Hepatocyte (in vitro differentiated cells): Measurements from ENCODE around the gene EYS. TPM values are rescaled to one million over a fixed set of nuclear protein-coding genes. Genes with fewer than 3 reads are reported as not detected.
"Not testable (repeated sequence)": the region's sequence is repeated elsewhere in the genome, so short reads cannot be mapped to it uniquely, and the experiment has no call there.

Source experiments
- DNase-seq: peaks from one replicate; pipeline ENCODE4 v3.0.0-alpha.2; 2016; ENCODE audit warnings: low spot score
- H2AFZ ChIP-seq: fragments of 200-600 bp; sonication (generic); 2 replicates; pipeline ENCODE4 v1.6.0; 2016; ENCODE audit warnings: antibody characterized with exemption, mild to moderate bottlenecking
- H3K27ac ChIP-seq: fragments of 200-600 bp; sonication (generic); 2 replicates; pipeline ENCODE4 v1.5.1; 2016; ENCODE audit warnings: mild to moderate bottlenecking
- H3K27me3 ChIP-seq: fragments of 200-600 bp; sonication (generic); 2 replicates; pipeline ENCODE4 v1.6.1; 2016
- H3K36me3 ChIP-seq: fragments of 200-600 bp; sonication (generic); replicated peaks from 2 replicates; pipeline ENCODE4 v1.5.1; 2016; ENCODE audit warnings: low read depth; ENCODE audit not compliant: insufficient read depth
- H3K4me1 ChIP-seq: fragments of 200-600 bp; sonication (generic); 2 replicates; pipeline ENCODE4 v1.5.1; 2016; ENCODE audit warnings: mild to moderate bottlenecking, moderate library complexity; ENCODE audit not compliant: insufficient read depth
- H3K4me2 ChIP-seq: fragments of 200-600 bp; sonication (generic); 2 replicates; pipeline ENCODE4 v1.6.0; 2016
- H3K4me3 ChIP-seq: fragments of 200-600 bp; sonication (generic); 2 replicates; pipeline ENCODE4 v1.5.1; 2016; ENCODE audit warnings: mild to moderate bottlenecking
- H3K79me2 ChIP-seq: fragments of 200-600 bp; sonication (generic); 2 replicates; pipeline ENCODE4 v1.6.0; 2017; ENCODE audit warnings: mild to moderate bottlenecking
- H3K9me2 ChIP-seq: fragments of 200-600 bp; sonication (generic); replicated peaks from 2 replicates; pipeline ENCODE4 v1.6.0; 2017; ENCODE audit warnings: mild to moderate bottlenecking; ENCODE audit not compliant: insufficient read depth
- H3K9me3 ChIP-seq: fragments of 200-600 bp; sonication (generic); 2 replicates; pipeline ENCODE4 v1.5.1; 2016; ENCODE audit warnings: low read depth, mild to moderate bottlenecking
- H4K20me1 ChIP-seq: fragments of 200-600 bp; sonication (generic); 2 replicates; pipeline ENCODE4 v1.6.0; 2016; ENCODE audit warnings: mild to moderate bottlenecking; ENCODE audit not compliant: insufficient read depth, poor library complexity, severe bottlenecking
- EZH2 ChIP-seq: fragments of 200-600 bp; sonication (generic); IDR thresholded peaks from 2 replicates; pipeline ENCODE4 v1.6.1; 2016; ENCODE audit warnings: antibody characterized with exemption, mild to moderate bottlenecking, borderline replicate concordance
- EZH2phosphoT487 ChIP-seq: fragments of 200-600 bp; sonication (generic); IDR thresholded peaks from one replicate; pipeline ENCODE4 v1.6.1; 2018; ENCODE audit warnings: antibody characterized with exemption, mild to moderate bottlenecking, low read depth, moderate library complexity; ENCODE audit not compliant: unreplicated experiment, severe bottlenecking
- WGBS: methylation state at CpG from one replicate; pipeline ENCODE4 v1.1.6; 2016; ENCODE audit warnings: low lambda C conversion rate; ENCODE audit errors: missing lambda C conversion rate; 5-methylcytosine and 5-hydroxymethylcytosine counted together
- polyA plus RNA-seq: library from polyadenylated mRNA; unstranded; fragments of >200 nt; fragmentation: Nextera tagmentation; extraction: Ambion mirVana; gene quantifications from 2 replicates; pipeline ENCODE4 v1.2.1, GENCODE V29; 2016
- total RNA-seq: library from RNA; depleted of rRNA; stranded (reverse); fragments of >200 nt; gene quantifications from 2 replicates; pipeline ENCODE4 v1.2.3, GENCODE V29; 2014
- TF ChIP-seq, protein P1 (sequence below): fragments of 200-600 bp; sonication (generic); IDR thresholded peaks from 2 replicates; pipeline ENCODE4 v1.5.1; 2016; ENCODE audit warnings: antibody characterized with exemption, mild to moderate bottlenecking; ENCODE audit not compliant: poor library complexity

Gene EYS
- total and polyA plus RNA-seq, 2 experiments from 2014 or later = 0.57 to 0.68 TPM

DNA sequence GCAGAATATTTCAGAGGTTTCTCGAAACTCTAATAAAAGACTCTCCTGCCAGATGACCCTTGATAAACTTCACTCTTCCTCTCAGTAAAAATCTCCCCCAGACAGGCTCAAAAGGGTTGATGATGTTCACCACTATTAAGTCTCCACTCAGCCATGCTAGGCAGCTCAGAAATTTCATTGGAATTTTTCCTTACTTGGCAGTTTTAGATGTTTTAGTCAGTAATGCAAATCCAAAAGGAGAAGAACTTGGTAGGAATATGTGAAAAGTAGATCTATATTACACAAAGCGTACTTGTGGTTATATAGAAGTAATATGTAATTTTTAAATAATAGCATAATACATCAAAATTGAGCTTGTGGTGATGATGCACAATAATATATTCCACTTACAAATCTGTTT lies 1738.4 kb downstream of the EYS start:
- TF ChIP-seq, protein P1, sequence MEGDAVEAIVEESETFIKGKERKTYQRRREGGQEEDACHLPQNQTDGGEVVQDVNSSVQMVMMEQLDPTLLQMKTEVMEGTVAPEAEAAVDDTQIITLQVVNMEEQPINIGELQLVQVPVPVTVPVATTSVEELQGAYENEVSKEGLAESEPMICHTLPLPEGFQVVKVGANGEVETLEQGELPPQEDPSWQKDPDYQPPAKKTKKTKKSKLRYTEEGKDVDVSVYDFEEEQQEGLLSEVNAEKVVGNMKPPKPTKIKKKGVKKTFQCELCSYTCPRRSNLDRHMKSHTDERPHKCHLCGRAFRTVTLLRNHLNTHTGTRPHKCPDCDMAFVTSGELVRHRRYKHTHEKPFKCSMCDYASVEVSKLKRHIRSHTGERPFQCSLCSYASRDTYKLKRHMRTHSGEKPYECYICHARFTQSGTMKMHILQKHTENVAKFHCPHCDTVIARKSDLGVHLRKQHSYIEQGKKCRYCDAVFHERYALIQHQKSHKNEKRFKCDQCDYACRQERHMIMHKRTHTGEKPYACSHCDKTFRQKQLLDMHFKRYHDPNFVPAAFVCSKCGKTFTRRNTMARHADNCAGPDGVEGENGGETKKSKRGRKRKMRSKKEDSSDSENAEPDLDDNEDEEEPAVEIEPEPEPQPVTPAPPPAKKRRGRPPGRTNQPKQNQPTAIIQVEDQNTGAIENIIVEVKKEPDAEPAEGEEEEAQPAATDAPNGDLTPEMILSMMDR = no peak
- TF ChIP-seq EZH2phosphoT487 (no peak), EZH2 (no peak)
- no peak overlapping the region for H3K27ac ChIP-seq
- H3K4me3 ChIP-seq = no peak overlapping the region
- WGBS = 72% methylated on average over 2 of the region's 2 CpGs
- H3K4me1 ChIP-seq = no peaks in the 10 kb centered on the region
- H3K79me2 ChIP-seq = no peaks in the 10 kb centered on the region
- H3K9me2 ChIP-seq = no peaks in the 10 kb centered on the region
- no peaks in the 10 kb centered on the region for H3K9me3 ChIP-seq
- H3K36me3 ChIP-seq = no peaks in the 10 kb centered on the region
- H3K27me3 ChIP-seq = no peaks in the 10 kb centered on the region
- H3K4me2 ChIP-seq = no peak overlapping the region
- no peaks in the 10 kb centered on the region for H4K20me1 ChIP-seq
- no peak for DNase-seq
- H2AFZ ChIP-seq = no peak overlapping the region

DNA sequence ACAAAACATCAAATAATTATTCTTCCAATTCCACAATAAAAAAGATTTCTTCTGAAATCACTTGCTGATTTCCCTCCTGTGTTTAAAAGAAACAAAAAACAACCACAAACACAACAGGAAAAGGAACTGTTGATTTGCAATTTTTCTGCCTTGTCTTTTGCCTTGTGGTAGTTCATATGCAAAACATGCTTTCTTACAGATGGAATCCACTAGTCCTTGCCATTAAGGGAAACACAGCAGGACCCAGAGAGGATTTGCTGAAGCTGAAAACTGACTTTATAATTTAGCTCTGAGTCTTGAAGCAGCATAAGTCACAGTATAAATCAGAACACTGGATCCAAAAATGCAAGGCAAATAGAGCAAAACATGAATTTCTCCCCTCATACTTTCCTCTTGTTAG lies 1742.7 kb downstream of the EYS start:
- H3K4me2 ChIP-seq = no peak overlapping the region
- H2AFZ ChIP-seq = no peak overlapping the region
- no peak for DNase-seq

DNA sequence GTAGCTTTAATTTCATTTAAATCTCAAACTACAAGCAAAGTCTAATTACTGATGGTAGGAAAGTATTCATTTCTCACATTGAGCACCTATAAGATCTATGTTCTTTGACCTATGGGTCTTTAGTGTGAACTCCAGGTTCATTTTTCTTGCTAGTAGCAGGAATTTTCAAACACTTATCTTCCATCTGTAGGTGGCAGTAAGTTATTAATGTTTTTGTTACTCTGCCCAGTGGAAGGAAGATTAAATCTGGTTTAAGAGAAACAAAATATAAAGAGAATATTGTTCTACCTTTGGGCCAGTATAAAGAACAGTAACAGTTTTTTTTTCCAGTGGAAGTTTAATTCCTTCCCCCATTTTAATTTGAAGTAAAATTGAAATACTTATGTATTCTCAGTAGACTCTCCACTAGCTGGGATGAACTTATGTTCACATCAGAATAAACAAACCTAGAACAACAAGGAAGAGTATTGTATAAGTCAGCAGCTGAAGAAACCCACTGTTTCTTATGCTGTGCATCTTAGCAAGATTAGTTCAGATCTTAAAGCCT lies 1743.2 kb downstream of the EYS start:
- Histone ChIP-seq H4K20me1 (no peaks in the 10 kb centered on the region), H3K4me2 (no peak overlapping the region), H3K4me1 (no peaks in the 10 kb centered on the region), H3K79me2 (no peaks in the 10 kb centered on the region), H3K36me3 (no peaks in the 10 kb centered on the region), H3K27me3 (no peaks in the 10 kb centered on the region), H2AFZ (no peak overlapping the region), H3K9me3 (no peaks in the 10 kb centered on the region), H3K4me3 (no peak overlapping the region), H3K27ac (no peak overlapping the region), H3K9me2 (no peaks in the 10 kb centered on the region)
- TF ChIP-seq, protein P1 = peak; percentile 24
- TF ChIP-seq EZH2phosphoT487 = no peak
- no peak for DNase-seq

More for the DNA sequence above, 1742.7 kb downstream of the EYS start:
- TF ChIP-seq EZH2phosphoT487 (no peak), EZH2 (no peak)
- TF ChIP-seq, protein P1 = no peak
- no peaks in the 10 kb centered on the region for H3K9me3 ChIP-seq
- H3K36me3 ChIP-seq = no peaks in the 10 kb centered on the region
- no peaks in the 10 kb centered on the region for H3K79me2 ChIP-seq
- H3K9me2 ChIP-seq = no peaks in the 10 kb centered on the region
- H3K27ac ChIP-seq = no peak overlapping the region
- no peaks in the 10 kb centered on the region for H4K20me1 ChIP-seq
- H3K4me1 ChIP-seq = no peaks in the 10 kb centered on the region
- H3K4me3 ChIP-seq = no peak overlapping the region
- H3K27me3 ChIP-seq = no peaks in the 10 kb centered on the region

DNA sequence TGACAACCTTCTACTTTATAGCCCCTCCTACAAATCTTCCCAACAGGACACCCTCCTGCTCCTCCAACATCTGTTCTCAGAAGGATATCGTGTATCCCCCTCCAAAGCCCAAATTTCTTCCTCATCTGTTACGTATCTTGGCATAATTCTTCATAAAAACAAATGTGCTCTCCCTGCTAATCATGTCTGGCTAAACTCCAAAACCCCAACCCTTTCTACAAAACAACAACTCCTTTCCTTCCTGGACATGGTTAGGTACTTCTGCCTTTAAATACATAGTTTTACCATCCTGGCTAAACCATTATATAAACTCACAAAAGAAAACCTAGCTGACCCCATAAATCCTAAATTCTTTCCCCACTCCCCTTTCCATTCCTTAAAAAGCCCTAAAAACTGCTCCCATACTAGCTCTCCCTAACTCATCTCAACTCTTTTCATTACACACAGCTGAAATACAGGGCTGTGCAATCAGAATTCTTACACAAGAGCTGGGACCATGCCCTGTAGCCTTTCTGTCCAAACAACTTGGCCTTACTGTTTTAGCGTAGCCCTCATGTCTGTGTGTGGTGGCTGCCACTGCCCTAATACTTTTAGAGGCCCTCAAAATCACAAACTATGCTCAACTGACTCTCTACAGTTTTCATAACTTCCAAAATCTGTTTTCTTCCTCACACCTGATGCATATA lies 1753.5 kb downstream of the EYS start:
- DNase-seq, H3K9me3 ChIP-seq, H4K20me1 ChIP-seq, H3K36me3 ChIP-seq, H3K27ac ChIP-seq, H3K4me1 ChIP-seq, H2AFZ ChIP-seq, H3K27me3 ChIP-seq, H3K4me2 ChIP-seq, H3K4me3 ChIP-seq, H3K79me2 ChIP-seq, H3K9me2 ChIP-seq: not testable (repeated sequence)
- 71% methylated on average over 3 of the region's 3 CpGs for WGBS
